HPDE6-E6E7 (cell line): Measurements from ENCODE around the gene GRM7.

Experiments
- DNase-seq: peaks from one replicate; pipeline ENCODE4 v3.0.0; 2011; ENCODE audit warnings: missing footprints; ENCODE audit errors: extremely low spot score

The GRM7 gene

DNA sequence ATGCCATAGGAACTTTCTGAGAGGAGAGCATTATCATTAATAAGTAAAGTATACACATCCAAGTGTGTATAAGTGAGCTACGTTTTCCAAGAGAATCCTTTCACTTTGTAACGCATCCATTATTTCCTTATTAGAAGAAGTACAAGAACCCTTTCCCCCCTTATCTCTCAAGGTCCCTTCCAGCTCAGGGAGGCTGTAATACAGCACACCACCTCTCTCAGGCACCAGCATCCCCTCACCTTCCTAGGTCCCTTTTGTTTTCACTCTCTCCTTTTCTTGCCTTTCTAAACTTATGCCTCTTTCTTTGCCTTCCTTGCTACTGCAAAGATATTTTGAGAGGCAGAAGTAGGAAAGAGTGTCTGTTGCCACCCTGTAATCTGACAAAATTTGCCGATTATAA, 446.0 kb downstream of the GRM7 start:
- DNase-seq, result no peak

DNA sequence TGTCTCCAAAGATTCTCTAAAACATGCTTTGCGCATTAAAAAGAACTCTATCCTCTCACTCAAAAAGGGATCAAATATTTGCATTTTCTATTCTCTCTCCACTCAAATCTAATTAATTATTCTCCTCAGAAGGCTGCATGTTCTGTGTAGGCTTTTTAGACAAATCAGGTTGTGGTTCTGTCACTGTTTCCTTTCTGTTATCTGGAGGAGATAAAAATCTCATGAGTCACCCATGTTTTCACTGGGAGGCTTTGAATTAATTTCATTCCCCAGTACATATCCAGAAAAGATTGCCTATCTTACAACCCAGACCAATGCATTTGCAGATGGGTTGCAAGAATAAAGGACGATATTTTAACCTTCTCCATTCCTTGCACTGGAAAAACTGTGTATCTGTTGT, 446.5 kb downstream of the GRM7 start:
- DNase-seq, result no peak

DNA sequence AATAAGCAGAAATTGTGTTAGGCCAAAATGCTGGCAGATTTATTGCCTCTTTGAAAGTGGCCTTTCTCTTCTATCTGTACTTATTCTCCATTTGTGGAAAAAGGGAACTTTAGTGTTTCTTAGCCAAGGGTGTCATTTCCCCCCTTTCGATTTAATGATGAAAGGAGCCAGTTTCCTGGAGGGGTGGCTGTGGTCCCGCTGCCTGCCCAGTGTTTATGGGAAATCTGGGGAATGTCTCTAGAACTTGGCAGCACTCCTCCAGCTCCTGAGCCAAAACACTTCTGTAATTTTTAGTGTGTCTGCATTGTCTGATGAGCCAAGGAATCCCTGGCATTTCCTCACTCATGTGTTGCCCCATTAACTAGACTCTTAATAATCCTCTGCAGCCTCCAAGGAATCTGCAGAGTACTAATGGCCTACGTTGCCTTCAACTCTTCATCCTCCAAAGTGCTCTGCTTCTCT, 448.8 kb downstream of the GRM7 start:
- DNase-seq, result no peak

DNA sequence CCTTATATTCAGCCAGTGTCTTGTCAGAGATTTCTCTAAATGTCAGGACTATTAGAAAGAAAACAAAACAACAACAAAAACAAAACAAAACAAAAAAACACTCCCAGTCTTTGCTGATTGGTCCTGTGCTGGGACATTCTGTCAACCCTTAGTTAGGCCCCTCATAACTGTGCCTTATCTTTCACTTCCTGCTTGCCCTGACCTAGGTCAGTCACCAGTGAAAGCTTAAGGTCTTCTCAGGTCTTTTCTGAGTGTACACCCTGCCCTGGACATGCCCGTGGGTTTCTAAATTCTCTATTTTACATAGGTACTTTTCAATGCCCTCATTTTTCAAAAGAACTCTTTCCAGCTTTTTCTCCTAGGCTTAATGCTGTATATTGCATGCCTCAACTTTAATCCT, 454.1 kb downstream of the GRM7 start:
- DNase-seq, result no peak

DNA sequence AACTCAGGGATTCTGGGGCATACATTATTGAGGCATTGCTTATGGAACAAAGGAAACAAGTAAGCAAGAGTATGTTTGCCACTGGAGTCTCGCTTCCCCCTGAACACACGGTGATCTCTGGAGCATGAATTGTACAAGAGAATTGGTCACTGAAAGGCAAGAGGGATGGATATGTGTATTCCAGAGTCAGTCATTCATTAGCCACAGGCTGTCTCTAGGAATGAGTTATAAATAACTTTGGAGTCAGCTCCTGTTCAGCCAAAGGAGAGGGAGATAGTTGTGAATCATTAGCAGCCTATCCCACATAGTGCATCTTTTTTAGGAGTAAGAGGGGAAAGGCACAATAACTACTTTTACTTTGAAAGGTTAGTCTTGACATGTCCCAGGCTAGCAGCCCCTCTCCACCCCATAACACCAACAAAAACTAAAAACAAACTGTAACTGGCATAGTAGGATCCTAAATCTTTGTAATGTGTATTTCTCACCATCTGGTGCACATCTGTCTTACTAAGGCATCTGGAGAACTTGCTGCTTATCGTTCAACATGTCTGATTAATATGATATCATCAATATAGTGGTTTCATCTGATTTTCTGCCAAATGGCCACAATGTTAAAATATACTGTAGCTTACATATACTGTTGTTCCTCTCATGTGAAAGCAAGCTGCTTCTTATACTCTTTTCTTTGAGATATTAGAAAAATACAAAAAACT, 462.2 kb downstream of the GRM7 start:
- DNase-seq, result no peak

DNA sequence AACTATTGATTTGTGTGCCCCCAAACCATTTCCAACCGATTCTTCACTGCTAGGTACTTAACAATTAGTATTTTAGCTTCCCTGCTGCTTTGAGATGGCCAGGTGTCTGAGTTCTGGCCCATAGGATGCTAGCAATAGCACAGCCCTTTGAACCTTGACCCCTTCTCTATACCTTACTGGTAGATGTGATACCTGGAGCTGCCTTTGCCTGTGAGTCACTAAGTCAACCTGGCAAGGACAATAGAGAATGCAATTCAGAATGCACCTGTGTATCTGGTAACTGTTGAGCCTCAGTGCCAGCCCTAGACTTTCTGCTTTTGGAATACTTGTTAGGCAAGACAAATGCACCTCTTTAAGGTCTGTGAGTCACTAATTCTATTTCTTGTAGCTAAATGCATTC, 467.4 kb downstream of the GRM7 start:
- no peak for DNase-seq

DNA sequence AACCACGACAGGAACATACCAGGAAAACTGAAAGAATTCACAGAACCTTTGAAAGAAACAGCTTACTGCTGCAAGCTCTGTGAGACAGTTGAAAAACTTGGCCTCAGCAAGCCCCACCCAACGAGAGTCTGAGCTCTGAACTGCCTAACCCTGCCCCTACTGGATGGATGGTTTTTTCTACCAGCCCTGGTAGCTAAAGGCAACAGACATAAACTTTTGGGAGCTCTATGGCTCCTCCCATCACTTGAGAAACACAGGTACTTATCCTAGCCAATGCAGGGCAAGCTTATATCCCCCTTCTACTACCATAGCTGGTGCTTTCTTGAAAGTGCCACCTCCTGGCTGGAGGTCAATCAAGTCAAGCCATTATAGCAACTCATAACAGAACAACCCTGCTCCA, 471.8 kb downstream of the GRM7 start:
- DNase-seq, result no peak

DNA sequence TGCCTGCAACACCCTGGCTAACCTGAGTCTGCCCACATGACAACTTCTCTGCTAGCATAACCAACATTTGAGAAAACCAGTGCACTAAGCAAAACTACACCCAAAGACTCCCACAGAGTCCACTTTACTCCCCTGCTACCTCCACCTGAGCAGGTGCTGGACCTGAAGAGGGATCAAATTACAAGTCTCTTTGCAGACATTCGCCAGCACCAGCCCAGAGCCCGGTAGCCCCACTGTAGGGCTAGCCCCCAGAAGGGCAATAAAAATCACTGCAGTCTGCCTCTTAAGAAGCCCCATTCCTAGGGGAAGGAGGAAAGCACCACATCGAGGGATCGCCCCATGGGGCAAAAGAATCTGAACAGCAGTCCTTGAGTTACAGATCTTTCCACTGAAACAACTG, 472.2 kb downstream of the GRM7 start:
- DNase-seq, result no peak

DNA sequence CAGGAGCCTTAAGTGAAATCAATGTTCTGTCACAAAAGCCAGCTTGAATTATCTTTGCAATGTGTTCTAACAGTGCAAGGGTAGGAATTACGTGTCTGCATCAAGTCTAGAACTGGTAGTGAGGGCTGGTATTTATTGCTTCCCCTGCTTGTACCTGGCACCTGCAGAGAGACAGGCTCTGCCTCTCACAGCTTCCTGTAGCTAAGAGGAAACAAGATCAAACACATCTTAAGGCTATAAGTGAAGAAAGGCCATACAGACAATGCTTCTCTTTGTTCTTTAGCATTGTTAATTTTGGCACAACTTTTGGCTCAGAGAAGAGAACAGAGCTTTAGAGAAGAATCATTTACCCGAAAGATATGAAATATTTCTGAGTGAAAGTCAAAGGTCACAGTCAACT, 479.9 kb downstream of the GRM7 start:
- no peak for DNase-seq

DNA sequence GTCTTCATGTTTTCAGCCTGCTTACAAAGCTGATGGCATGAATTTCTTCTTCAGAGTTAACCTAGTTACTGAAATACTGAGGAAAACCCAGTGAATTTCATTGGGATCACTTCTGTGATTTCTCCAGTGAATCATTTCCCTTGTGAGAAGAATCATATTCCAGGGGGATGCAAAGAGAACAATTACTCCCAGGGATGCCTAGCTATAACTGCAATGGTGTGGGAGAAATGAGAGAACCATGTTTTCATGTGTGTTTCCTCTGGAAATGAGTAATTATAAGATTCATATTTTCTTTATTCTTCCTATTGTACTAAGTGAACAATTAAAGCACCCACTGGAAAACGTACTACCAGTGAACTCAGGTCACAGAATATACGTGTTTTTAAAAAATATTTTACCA, 485.4 kb downstream of the GRM7 start:
- no peak for DNase-seq

DNA sequence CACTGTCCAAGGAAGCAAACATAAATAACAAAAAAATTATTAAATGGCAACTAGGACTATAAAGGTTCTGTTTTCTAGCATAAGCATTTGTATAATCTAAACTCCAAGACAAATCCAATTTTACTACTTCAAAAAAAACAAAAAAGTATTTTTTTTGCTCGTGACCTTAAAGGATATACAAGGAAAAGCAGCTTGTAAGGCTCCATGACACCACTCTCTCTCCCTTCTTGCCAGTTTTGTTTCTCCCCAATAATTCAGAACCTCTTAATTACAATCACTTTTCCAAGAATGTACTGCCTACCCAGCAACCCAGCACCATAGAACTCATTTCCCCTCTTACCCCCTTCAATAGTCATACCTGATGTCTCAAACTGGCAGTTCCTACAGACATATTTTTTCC, 496.2 kb downstream of the GRM7 start:
- no peak for DNase-seq

DNA sequence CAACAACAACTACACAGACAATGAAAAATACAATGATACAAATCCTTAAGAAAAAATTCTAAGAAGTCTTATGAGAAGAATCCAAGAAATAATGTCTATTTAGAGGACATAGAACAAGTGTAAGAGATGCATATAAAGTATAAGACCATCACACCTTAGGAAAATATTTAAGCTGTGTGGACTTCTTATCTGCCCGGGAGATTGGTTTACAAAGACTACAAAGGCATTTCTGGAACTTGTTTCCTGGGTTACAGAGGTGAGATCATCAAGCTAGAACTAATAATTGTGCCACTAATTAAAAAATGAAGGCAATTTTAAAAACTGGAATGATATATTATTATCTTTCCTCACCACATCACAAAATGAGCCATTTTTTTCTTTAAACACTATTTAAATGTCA, 507.1 kb downstream of the GRM7 start:
- DNase-seq, result no peak

DNA sequence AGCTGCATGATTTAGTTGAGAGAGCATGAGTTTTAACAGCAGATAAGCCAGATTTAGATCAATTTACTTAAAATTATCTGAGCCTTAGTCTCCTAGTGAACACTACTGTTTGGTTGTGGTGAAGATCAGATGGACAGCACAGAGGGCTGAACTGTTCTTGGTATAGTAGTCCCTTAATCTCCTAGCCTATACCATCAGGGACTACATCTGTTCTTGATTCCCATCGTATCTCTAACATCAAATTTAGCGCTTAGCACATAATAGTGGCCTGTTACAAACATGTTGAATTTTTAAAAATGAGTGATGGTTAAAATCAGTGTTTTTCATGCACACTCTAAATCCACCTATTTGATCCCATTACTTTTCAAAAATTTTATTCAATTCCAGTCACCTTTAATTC, 507.7 kb downstream of the GRM7 start:
- no peak for DNase-seq

DNA sequence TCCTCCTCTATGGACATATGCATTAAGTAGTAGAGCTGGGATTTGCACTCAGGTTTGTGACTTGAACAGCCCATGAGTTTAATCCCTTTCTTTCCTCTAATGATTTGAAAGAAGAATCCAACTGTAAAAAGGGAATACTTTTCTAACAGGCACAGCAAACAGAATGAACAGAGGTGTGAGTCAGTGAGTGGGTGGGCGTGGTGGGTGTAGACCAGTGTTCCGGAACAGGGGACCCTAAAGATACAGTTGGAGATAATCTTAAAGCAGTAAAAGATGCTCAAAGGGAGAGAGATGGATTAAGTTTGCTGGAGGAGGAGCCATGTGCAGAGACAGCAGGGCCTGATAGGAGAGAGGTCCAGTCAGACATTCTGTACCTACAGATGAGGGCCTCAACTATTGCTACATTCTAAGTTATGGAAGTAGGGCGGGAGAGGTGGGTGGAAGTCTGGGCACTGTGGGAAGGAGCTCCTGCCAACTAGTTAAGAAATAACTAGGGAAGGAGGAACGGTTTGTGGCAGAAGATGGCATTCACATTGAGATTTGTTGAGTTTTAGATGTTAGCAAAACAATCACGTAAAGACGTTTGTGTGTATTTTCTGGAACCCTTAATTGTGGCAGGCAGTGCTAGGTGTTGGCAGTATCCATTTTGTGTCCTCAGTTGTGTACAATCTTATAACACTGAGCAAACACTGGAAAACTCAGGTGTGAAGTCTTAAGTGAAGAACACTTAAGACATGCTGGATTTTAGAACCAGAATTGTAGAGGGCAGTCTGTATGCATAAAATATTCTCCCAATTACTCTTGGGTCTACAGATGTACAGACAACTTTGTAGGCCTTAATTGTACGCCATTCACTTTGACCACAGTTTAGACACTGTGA, 511.0 kb downstream of the GRM7 start:
- DNase-seq, result no peak

DNA sequence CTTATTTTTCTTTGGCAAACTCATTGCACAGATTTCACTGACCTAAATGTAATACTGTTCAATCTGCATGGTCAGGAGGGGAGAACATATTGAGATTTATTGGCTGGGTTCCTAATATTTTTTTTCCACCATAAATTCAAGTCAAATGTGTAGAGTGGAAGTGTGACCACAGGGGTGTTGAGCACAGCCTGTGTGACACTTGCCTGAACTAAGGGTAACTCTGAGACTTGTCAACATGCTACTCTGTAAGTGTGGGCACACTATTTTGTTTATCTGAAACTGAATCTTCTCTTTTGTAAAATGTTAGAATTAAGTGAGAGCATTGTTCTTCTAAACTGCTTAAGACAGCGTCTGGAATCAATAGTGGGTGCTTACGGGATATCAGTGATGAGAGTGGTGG, 516.2 kb downstream of the GRM7 start:
- DNase-seq, result no peak

DNA sequence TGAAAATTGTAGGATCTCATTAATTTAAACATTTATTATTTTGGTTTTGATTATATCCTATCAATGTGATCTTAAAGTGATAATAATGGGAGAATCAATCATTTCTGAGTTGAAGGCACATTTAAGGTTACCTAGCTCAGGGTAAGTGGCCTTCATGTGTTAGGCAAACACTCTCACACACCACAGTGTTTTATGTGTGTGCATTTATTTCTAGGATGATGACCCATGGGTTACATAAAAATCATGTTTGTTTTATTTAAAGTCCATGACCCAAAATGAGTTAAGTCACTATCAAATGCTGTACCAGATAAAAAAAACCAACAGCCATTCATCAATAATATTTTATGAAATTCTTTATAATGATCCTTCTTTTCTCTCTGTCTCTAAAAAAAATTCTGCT, 520.8 kb downstream of the GRM7 start:
- no peak for DNase-seq

DNA sequence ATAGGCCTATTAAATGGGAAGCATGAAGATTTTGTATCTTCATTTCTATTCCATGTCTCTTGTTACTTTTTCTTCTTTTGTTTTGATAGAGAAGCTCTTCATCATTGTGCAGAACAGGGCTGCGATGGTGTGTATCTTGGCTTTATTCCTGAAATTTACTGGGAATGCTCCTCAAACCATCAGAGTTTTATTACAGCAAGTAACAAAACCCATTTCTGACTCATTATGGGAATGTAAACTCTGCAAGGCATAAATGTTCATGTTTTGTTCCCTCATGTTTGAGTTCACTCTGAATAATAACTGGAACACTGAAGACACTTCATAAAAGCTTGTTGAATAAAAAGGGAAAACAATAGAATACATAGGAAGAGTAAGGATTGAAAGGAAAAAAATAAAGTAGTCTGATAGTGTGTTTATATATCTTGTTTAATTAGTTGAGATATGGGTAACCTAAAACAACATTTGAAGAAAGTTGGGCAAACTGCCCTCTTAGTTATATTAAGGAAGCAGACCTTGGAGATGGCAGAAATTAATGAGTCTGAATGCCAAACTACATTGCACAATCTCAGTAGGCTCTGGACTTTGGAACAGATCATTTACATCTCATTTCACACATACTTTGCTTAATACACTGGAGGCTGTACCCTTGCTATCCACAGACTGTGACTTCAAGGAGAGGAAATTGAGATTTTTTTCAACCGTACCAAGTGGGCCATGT, 521.5 kb downstream of the GRM7 start:
- no peak for DNase-seq

DNA sequence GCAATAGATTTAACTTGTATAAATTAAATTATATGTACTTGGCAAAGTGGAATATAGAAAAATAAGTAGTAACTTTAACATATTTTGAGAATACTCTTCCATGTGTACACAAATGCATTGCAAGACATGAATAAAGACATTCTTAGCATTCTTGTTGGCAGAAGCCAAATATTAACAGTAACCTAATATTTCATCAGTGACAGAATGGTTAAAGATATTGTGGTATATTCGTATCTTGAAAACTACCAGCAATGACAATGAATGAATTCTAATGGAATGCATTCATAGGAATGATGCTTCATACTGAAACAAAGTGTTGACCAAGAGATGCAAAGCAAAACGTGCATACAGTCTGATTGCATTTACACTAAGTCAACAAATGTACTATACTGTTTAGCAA, 524.7 kb downstream of the GRM7 start:
- DNase-seq, result no peak

DNA sequence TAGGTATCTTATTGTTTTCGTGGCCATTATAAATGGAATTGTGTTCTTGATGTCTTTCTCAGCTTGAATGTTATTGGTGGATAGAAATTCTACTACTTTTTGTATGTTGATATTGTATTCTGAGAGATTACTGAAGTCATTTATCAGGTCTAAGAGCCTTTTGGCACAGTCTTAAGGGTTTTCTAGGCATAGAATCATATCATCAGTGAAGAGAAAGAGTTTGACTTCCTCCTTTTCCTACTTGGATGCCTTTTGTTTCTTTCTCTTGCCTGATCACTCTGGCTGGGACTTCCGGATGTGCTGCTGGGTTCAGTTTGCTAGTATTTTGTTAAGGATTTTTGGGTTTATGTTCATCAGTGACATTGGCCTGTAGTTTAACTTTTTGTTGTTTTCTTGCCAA, 527.1 kb downstream of the GRM7 start:
- no peak for DNase-seq

DNA sequence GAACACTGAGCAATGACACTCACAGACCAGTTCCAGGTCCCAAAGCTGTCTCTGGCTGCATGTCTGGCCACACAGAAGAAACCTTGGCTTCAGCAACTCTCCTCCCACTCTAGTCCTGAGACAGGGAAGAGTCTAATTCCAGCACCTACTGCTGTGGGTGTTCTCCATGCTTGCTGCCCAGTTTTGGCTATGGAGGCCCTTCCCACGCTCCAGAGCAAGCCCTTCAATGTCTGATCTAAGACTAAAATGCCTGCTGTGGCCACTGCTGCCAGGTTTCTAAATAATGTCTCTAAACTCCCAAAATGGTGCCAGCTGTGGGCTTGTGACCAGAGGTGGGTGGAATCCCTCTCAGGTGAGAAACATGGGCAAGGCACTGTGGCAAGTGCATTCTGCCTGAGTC, 531.3 kb downstream of the GRM7 start:
- DNase-seq, result no peak

DNA sequence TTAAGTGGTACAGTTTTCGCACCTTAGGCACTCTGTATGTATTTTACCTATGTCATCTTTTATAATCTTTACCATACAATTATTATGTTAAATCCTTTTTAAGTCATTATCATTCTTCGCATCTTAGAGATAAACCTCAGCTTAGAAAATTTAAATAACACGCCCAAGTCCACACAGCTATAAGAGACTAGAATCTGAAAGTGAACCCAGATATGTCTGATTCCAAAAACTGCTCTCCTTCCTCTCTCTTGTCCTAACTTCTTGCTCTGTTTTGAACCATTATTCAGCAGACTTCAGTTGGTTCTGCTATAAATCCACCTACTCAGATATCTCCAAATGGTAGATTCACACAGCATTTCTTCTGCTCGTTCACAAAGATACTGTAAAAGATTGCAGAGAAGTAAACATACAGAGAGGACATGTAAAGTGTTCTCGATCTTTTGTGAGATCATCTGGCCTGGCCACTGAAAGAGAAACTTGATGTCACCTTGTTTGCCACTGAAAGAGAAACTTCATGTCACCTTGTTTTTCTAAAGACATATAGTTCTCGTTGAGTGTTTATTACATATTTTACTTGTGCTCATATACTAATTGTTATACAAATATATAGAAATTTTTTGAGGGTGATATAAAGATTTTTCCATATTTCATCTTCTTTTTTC, 533.2 kb downstream of the GRM7 start:
- no peak for DNase-seq

DNA sequence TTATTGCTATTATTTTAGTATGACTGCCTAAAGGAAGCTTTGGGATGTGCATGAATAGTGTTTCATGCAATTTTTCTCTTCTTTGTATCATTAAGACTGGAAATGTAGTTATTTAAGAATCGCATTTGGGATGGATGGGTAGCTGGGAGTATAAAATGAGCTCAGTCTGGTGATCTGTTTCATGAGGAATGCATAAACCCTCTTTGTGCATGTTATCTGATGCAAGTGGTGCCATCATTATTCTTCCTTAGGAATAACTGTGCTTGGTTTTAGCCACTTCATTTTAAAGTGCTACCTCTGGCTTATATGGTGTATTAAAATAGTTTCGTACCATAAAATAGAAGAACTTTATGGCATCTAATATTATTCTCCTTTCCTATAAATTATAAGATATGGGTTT, 535.6 kb downstream of the GRM7 start:
- no peak for DNase-seq
